GM06990 (cell line): Measurements from ENCODE around the gene FRMD5.

Experiments used
- DNase-seq: peaks from one replicate; pipeline ENCODE4 v3.0.0-alpha.2; 2011; ENCODE audit not compliant: insufficient read length; ENCODE audit errors: extremely low read depth
- H3K27me3 ChIP-seq: replicated peaks from 2 replicates; pipeline ENCODE4 v1.6.0; 2011; ENCODE audit warnings: low read length; ENCODE audit not compliant: control insufficient read depth, insufficient read depth
- H3K36me3 ChIP-seq: 2 replicates; pipeline ENCODE4 v1.5.1; 2011; ENCODE audit warnings: low read length; ENCODE audit not compliant: control insufficient read depth, insufficient read depth
- H3K4me3 ChIP-seq: replicated peaks from 2 replicates; pipeline ENCODE4 v1.5.1; 2011; ENCODE audit warnings: low read depth, mild to moderate bottlenecking, control low read depth, low read length
- TF ChIP-seq, protein P1 (sequence below): IDR thresholded peaks from 2 replicates; pipeline ENCODE4 v1.5.1; 2011; ENCODE audit warnings: low read length, control low read depth, mild to moderate bottlenecking, inconsistent platforms; ENCODE audit not compliant: insufficient read depth, poor library complexity, severe bottlenecking

FRMD5 gene

DNA sequence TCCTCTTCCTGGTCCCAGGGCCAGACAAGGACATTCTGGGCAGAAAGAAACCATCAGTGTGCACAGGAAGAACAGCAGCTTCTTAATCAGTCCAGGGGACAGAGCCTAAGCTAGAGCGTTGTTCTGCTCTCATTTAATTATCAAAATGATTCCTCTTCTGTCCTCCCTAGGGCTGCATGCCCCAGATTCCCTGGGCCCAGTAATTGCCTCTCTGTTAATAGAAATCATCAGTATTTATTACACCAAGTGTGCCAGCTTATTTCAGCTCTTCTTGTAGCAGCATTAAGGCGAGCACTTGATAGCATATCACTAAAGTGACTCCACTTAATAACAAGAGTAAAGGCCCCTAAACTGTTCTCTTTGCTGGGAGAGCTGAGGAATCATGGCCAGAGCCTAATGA lies 296.2 kb downstream of the FRMD5 start:
- TF ChIP-seq, protein P1, sequence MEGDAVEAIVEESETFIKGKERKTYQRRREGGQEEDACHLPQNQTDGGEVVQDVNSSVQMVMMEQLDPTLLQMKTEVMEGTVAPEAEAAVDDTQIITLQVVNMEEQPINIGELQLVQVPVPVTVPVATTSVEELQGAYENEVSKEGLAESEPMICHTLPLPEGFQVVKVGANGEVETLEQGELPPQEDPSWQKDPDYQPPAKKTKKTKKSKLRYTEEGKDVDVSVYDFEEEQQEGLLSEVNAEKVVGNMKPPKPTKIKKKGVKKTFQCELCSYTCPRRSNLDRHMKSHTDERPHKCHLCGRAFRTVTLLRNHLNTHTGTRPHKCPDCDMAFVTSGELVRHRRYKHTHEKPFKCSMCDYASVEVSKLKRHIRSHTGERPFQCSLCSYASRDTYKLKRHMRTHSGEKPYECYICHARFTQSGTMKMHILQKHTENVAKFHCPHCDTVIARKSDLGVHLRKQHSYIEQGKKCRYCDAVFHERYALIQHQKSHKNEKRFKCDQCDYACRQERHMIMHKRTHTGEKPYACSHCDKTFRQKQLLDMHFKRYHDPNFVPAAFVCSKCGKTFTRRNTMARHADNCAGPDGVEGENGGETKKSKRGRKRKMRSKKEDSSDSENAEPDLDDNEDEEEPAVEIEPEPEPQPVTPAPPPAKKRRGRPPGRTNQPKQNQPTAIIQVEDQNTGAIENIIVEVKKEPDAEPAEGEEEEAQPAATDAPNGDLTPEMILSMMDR = no peak
- Histone ChIP-seq H3K27me3 (no peaks in the 10 kb centered on the region), H3K4me3 (no peak overlapping the region), H3K36me3 (no peaks in the 10 kb centered on the region)
- DNase-seq = no peak

- no peak overlapping the region for H3K4me3 ChIP-seq
- DNase-seq = no peak
- TF ChIP-seq, protein P1 = no peak
Observed at GRCh38 chr15:43896543-43896942, 298.5 kb downstream of the FRMD5 start.

GRCh38 chr15:43895586-43895985 lies 299.5 kb downstream of the FRMD5 start:
- Histone ChIP-seq H3K27me3 (no peaks in the 10 kb centered on the region), H3K4me3 (no peak overlapping the region), H3K36me3 (no peaks in the 10 kb centered on the region)
- TF ChIP-seq, protein P1 = no peak
- no peak for DNase-seq

More at GRCh38 chr15:43896543-43896942, 298.5 kb downstream of the FRMD5 start:
- H3K36me3 ChIP-seq = no peaks in the 10 kb centered on the region
- H3K27me3 ChIP-seq = no peaks in the 10 kb centered on the region

DNA sequence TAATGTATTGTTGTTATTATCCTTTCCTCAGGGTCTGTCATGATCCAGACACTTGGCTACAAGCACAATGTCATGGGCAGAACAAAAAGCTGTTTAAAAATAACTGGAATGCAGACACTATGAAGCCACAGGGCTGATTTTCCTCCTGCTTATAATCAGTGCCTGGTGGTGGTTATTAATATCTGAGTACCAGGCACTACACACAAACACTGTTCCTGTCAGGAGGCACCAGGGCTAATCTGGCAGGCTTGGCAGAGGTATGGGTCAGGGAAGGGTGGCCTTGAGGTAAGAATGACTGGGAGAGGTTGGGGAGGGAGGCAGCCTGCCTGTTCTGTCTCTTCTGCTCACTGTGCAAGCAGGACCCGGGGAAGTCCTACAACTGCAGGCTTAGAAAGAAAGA lies 301.1 kb downstream of the FRMD5 start:
- DNase-seq = no peak
- Histone ChIP-seq H3K36me3 (no peaks in the 10 kb centered on the region), H3K27me3 (no peaks in the 10 kb centered on the region), H3K4me3 (no peak overlapping the region)
- TF ChIP-seq, protein P1 = no peak

GRCh38 chr15:43889042-43889441 lies 306.0 kb downstream of the FRMD5 start:
- TF ChIP-seq, protein P1 = no peak
- Histone ChIP-seq H3K4me3 (no peak overlapping the region), H3K36me3 (no peaks in the 10 kb centered on the region), H3K27me3 (no peaks in the 10 kb centered on the region)
- no peak for DNase-seq

- DNase-seq = no peak
- Histone ChIP-seq H3K27me3 (no peaks in the 10 kb centered on the region), H3K36me3 (no peaks in the 10 kb centered on the region), H3K4me3 (no peak overlapping the region)
- TF ChIP-seq, protein P1 = no peak
Observed at GRCh38 chr15:43887901-43888300, 307.2 kb downstream of the FRMD5 start.
